LHCN-M2 (cell line): ENCODE measurements around the gene HBG1. TPM values are rescaled to one million over a fixed set of nuclear protein-coding genes. Genes with fewer than 3 reads are reported as not detected.

Experiments used
- DNase-seq: peaks from one replicate; pipeline ENCODE4 v3.0.0-alpha.2; 2012; ENCODE audit warnings: low read depth
- total RNA-seq: library from RNA; depleted of rRNA; stranded (reverse); fragments of >200 nt; gene quantifications from 2 replicates; pipeline ENCODE4 v1.2.3, GENCODE V29; 2014

HBG1 gene
- total RNA-seq, 1 experiment from 2014 or later = not detected

DNA sequence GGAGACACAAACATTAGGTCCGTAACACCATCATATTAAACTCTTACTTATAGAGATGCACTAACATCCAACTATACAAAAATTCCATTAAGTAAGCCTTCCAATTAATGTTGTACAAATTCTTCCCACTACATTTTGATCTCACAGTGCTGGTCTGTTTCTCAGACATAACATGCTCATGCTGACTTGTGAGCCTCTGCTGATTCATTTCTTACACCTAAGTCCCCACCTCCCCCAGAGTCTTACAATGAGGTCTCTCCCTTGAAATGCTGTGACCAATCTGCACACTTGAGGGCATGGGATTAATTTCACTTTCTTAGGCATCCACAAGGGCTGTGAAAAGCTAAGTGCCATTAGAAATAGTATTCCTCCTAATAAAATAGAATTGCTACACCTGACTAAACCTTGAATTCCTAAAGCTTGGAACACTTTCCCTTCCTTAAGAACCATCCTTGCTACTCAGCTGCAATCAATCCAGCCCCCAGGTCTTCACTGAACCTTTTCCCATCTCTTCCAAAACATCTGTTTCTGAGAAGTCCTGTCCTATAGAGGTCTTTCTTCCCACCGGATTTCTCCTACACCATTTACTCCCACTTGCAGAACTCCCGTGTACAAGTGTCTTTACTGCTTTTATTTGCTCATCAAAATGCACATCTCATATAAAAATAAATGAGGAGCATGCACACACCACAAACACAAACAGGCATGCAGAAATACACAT, 2.0 kb downstream of the HBG1 start:
- no peak for DNase-seq

DNA sequence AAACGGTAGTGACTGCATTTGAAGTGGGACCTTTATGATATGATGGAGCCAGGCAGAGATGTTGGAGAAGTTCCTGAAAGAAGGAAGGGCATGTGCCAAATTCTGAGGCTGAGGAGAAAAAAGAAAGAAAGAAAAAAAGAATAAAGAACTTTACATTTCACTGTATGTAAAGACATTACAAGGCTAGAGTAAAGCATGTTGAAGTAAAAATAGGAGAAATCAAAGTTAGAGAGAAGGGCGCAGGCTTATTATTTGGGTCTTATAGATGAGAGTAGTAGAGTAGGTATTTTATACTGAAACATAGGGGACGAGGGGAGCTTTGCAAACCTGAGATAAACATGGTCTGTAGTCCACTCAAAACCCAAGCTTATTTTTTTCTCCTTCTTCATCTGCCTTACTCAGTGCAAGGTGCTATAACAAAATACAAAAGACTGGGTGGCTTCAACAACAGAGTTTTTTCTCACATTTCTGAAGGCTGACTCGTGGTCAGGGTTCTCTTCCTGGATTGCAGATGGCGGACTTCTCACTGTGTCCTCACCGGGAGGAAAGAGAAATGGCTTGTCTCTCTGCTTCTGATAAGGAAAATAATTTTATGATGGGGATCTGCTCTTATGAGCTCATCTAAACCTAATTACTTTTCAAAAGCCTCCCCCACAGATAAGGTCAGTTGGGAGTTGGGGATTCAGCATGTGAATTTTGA, 2.7 kb downstream of the HBG1 start:
- no peak for DNase-seq

DNA sequence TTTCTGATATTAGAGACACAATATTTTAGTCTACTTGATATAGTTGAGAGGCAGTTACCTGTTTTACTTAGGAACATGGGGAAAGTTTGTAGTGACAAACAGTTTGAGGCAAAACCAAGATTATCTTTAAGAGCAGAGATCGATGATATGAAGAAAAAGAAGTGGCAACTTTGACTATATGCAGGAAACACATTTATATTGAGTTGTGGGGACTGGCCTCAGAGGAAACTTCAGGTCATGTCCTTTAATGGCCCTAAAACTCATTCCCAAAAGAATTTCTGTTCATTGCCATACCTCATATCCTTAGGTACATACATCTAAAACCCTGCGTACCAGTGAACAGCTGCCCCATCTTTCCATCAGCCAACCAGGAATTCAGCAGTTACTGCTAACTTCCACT, 4.5 kb downstream of the HBG1 start:
- DNase-seq = no peak

DNA sequence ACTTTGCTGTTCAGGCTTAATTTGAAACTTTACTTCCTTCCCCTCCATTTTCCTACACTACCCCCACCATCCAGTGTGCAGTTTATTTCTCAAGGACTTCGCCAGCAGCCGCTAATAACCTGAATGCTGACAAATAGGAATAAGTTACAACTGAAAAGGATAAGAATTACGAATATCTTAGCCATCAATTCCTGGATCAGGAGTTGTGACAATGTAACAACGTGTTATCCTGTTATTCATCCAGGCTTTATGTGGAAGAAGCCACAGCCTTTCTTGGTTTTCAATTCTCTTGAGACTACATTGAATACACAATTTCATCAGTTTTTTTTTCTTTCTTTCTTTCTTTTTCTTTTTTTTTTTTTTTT, 5.9 kb downstream of the HBG1 start:
- no peak for DNase-seq

DNA sequence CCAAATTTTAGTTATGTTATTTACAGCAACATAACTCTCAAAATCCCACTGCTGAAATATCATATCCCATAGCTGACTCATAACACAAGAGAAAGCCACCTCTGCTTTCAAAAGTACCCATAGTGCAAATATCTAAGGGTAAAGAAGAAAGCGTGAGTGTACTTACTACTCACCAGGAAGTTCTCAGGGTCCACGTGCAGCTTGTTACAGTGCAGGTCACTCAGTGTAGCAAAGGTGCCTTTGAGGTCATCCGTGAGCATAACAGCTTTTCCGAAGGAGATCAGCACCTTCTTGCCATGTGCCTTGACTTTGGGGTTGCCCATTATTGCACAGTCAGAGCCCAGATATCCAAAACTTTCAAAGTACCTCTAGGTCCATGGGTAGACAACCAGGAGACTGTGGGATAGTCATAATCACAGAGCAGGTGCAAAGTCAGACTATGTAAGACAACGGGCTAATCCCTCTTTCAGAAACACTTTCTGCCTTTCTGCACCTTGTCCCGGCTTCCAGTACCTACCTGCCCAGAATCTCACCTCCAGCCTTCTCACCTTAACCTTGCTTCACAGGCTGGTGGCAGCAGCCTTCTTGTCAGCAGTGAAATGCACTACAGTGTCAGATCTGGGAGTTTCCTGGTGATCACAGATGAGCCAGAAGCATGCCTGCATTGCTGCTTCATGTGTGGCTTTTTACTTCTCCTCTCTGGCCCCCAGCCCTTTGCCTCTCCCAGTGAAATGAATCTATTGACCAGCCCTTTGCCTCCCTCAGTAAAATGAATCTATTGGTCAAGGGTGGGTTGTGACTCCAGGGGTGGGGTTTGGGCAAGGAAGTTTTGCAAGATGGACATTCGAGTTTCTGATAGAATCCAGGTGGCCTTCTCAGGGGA, 6.5 kb downstream of the HBG1 start:
- peak; percentile 3 for DNase-seq

DNA sequence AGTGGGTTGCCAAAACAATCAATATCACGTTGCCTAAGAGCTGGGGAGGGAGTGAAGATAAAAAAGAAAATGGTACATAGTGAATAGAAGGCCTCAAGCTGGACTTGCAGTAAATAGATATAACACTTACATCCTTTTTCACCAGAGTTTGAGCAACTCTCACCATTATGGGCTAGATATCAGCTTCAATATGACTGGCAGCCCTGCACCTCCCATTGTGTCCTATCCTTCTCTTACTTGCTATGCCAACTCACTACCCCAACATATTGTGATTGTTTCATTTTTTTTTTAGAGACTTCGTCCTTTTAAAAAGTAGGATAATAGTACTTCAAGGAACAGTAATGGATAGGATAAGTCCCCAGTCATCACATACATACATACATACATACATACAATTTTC, 7.4 kb downstream of the HBG1 start:
- DNase-seq = no peak

DNA sequence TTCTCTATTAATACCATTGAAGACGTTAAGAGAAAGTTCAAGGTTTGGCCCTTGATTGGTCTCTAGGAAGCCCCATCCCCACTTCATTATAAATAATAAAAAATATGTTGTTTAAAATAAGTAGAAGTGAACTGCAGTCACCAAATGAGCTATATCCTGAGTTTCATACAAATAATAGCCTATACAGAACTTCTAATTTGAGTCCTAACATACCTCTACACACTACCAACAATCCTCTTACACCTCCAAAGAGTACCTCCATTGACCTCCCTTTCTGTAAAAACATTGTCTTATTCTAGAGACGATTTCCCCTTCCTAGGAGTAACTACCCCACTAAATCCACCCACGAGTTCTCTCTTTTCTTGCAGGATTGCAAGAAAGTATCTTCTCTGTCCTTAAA, 8.2 kb downstream of the HBG1 start:
- DNase-seq = no peak

DNA sequence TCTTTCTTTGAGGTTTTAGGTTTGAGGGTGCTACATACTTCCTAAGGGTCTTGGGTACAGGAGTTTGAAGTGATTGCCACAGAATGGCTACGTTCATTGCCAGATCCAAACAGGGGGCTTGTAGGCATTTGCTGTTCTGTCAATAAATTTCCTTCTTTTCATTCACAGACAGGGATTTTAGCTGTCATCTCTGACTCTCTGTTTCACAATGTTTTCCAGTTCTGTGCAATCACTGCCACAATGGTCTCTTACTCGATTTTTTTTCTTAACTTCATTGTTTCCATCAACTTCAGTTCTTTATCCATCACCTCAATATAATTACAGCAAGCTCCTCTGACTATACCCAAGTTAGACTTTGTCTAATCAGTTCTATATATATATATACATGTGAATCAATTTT, 9.2 kb downstream of the HBG1 start:
- no peak for DNase-seq

DNA sequence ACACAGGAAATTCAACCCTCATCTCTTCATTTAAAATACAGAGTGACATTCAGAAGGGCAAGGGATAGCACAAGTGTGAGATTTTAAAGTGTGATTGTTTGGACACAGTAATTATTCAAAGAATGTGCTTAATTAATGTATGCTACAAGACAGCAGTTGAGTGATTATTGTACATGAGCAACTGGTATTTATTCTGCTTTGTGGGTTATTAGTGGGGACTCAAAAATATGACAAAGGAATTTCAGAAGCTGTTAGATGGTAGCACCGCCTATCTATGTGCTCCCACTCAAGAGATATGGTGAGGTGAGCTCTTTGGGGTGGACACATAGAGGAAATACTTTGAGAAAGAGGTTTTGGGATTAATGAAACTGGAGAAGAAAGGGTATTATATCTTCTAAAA, 9.6 kb downstream of the HBG1 start:
- no peak for DNase-seq

DNA sequence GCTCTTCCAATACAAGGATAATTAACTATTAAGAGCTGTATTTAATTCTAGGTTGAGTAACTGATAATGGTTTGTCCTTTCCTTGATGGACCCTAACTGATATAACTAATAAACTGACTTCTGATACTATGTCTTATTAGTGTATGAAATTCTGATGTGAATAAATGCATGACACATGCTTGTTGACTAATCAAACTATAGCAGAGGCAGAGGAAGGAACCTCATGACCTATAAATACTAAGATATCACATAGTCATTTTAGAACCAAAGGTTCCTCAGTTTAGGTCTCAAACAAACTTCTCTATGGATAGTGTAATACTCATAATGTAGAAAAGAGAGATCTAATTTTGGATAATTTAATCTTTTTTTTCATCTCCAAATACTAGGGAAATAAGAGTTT, 10.6 kb downstream of the HBG1 start:
- no peak for DNase-seq

DNA sequence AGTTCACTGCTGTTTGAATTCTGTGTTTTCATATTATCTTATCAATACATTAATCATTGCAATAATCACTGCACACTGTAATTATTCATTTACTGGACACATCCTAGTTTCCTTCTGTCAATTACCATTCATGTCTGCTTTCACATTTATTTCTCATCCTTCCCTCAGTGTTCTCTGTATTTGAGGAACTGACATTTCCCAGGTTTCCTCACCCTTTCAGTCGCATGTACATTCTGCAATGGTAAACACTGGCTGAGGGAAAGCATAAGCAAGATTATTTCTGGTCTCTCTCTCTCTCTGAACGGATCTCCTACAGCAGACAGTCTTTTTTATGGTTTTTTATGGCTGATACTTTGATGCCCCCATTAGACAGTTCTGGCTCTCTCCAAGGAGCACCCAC, 11.2 kb downstream of the HBG1 start:
- DNase-seq = no peak

DNA sequence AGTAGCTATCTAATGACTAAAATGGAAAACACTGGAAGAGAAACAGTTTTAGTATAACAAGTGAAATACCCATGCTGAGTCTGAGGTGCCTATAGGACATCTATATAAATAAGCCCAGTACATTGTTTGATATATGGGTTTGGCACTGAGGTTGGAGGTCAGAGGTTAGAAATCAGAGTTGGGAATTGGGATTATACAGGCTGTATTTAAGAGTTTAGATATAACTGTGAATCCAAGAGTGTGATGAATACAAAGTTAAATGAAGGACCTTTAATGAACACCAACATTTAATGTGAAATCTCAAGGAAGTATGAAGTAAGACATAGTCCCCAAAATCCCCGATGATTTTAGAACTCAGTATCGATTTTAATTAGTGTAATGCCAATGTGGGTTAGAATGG, 12.2 kb downstream of the HBG1 start:
- no peak for DNase-seq

DNA sequence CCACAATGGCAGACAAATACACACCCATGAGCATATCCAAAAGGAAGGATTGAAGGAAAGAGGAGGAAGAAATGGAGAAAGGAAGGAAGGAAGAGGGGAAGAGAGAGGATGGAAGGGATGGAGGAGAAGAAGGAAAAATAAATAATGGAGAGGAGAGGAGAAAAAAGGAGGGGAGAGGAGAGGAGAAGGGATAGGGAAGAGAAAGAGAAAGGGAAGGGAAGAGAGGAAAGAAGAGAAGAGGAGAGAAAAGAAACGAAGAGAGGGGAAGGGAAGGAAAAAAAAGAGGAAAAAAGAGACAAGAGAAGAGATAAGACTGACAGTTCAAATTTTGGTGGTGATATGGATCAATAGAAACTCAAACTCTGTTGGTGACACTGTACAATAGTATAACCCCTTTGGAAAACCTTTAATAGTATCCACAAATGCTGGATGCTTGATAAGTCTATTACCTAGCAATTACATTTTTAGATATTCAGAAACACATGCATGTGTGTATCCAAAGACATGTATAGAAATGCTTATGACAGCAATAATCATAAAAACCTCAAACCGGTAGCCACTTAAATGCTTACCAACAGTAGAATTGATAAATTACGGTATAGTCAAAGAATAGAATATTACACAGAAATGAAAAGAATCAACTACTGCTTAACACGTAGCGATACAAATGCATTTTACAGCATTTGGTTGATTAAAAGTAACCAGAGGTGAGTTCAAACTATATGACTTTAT, 14.1 kb downstream of the HBG1 start:
- DNase-seq = no peak

DNA sequence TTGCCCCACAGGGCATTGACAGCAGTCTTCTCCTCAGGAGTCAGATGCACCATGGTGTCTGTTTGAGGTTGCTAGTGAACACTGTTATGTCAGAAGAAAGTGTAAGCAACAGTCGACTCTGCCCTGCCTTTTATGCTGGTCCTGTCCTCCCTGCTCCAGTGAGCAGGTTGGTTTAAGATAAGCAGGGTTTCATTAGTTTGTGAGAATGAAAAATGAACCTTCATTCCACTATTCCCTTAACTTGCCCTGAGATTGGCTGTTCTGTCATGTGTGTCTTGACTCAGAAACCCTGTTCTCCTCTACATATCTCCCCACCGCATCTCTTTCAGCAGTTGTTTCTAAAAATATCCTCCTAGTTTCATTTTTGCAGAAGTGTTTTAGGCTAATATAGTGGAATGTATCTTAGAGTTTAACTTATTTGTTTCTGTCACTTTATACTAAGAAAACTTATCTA, 15.2 kb downstream of the HBG1 start, which contains the start of gene HBD:
TSS of gene HBD (minus strand) at position 103 of the 454 bp plus-strand sequence. CDS start at position 53, 50 bp downstream.
- peak; percentile 11 for DNase-seq

DNA sequence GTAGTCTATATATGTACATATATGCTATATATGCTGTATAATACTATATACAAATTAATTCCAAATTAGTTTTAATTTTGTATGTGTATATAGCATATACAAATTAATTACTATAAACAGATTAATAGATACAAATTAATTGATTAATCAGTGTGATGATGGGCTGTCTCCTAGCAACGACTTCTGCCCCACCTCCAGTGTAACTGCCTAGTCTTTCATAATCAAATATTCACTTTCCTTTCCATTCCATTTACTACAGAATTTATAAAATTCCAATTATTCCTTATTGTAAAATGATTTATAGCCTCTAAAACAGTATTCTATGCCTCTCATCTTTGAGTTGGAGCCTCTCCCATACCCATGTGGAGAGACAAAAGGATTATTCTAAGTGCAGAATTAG, 16.4 kb downstream of the HBG1 start:
- DNase-seq = no peak

DNA sequence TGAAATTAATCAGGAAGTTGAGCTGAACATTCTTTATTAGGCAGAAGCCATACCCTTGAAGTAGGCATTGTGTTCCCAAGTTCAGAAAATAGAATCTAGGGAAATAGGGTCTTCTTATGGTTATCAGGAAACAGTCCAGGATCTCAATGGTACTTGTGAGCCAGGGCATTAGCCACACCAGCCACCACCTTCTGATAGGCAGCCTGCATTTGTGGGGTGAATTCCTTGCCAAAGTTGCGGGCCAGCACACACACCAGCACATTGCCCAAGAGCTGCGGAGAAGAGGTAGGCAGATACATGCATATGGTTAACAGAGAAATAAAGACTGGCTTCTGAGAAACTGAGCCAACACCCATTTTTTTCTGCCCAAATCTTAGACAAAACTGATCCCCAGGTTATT, 16.8 kb downstream of the HBG1 start:
- DNase-seq = no peak

DNA sequence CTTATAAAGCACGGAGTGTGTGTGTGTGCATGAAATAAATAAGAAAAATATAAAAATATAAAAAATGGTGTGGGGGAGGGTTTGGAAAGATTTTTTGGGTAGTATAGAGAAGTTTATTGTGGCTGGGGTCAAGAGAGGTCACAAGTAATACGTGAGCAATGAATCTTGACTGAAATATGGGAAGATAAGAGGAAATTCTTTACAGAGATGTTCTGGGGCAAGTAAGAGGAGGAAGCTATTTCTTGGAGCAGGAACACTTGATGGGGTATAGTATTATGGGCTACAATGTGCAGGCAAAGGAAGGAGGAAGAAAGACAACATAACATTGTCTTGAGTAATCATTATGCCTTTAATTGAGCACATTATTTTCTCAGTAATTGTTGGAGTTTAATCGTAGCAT, 17.5 kb downstream of the HBG1 start:
- no peak for DNase-seq

DNA sequence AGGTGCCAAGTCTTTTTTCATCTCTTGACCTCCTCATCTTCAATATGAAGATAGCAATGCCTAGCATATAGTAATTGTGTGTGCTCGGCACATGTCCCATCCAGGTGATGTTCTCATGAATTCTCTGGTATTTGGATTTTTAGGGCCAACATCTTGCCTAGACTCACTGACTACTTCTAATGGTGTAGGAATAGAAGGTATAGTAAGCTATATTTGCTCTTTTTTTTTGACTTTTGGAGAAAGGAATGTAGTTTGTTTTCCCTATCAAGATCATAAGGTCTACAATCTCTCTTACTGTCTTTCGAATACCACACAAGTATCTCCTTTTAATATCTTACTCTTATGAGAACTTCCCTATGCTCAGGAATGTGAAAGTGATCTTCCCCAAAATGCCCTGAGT, 18.5 kb downstream of the HBG1 start:
- no peak for DNase-seq

DNA sequence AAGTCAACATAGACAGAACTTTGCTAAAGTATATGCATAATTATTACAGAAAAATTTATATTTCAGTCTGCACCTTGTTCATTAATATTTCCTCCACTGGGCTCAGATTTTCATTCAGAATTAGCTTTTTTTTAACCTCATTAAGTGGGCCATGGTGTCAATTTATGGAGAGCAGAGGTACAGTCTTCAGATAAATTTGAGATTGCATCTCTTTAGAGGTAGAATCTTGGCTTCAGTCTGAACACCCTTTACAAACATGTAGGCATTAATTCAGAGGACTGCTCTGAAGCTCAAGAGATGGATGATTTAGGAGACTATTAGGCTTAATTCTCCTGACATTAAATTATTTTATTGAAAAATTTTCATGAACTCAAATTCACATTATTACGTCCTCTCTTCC, 19.4 kb downstream of the HBG1 start:
- no peak for DNase-seq

DNA sequence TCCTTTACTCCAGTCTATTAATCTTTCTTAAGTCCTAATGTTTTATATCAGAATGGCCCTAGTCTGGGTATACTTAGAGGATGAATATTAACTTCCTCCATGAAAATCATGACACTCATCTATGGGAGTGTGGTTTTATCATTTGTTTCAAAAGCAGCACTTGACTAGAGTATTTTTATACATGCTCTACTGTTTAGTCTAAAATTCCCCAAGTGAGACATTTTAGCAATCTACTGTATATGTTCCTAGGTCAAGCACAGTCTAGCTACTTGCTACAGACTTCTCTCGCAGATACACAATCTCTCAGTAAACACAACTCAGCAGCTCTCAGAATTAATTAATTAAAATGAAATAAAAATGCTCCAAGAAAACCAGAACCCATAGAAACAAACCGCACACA, 19.9 kb downstream of the HBG1 start:
- no peak for DNase-seq

DNA sequence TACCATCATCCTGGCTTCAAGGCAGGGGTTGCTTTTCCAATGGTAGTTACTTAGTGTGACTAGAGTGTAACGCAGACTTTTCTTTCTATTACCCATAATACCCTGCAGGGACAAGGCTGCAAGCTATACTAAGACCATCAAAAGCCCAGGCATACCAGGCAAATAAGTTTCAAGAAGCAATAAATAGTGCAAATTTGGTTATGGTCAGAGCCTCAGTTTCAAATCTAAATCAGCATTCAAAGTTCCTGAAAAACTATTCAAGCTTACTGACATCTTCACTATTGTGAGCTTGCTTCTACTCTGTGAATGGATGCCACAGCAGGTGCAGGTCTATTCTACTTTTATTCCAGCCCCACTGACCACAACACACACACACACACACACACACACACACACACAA, 20.3 kb downstream of the HBG1 start:
- DNase-seq = no peak

DNA sequence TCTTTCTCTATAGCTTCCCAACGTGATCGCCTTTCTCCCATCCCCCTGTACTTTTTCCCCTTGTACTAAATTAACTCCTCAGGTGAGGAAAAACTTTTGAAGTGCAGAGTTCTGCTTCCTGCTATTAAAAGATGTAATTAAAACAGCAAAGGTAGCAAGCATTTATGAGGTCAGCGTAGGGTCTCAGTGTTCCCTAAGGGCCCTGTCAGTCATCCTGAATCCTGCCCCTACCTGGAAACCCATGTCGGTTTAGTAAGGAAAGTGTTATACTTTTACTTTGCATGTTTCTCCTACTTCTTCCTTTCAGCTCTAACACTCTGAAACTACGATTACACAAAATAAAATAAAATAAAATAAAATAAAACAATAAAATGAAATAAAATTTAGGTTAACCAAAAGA, 21.5 kb downstream of the HBG1 start:
- DNase-seq = no peak
